ENCODE measurements around the gene TBC1D23.
"Not testable (repeated sequence)": the region's sequence is repeated elsewhere in the genome, so short reads cannot be mapped to it uniquely, and the experiment has no call there.

The TBC1D23 gene

GRCh38 chr3:100234364-100234763 is 26.4 kb upstream of the TBC1D23 start:
- H3K27me3 Mint-ChIP-seq: peaks cover 0 to 8% of the 10 kb centered on the region in 2 donors
- no peak overlapping the region for H3K4me3 Mint-ChIP-seq
- ATAC-seq (replicated peaks) (no peak), DNase-seq (no peak)
- H3K4me1 Mint-ChIP-seq (ENCODE audit: low read depth in 2 of 2): no peaks in the 10 kb centered on the region
- peaks cover 0 to 4% of the 10 kb centered on the region in 2 donors for H3K9me3 Mint-ChIP-seq
- H3K36me3 Mint-ChIP-seq (ENCODE audit: insufficient read depth): no peaks in the 10 kb centered on the region
- no peak overlapping the region for H3K27ac Mint-ChIP-seq

DNA sequence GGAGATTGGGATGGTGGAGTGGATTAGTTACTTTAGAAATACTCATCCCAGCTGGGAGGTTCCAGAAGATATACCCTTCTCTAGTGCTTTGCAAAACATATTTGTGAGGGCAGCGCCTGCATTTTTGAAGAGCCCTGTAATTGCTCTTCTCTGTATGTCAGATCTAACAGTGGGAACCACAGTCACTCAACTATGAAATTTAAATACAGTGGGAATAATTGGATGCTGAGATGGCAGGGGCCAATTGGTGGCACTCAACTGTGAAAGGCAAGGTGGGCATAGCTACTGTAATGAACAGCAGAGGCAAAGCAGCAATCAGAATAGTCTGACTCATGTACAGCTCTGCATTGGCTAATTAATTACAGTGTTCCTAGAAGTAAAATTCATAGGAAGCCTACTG is 22.2 kb upstream of the TBC1D23 start:
- H3K4me3 Mint-ChIP-seq: no peak overlapping the region
- peaks cover 0 to 4% of the 10 kb centered on the region in 2 donors for H3K9me3 Mint-ChIP-seq
- ATAC-seq (replicated peaks): no peak
- H3K36me3 Mint-ChIP-seq (ENCODE audit: insufficient read depth): no peaks in the 10 kb centered on the region
- peaks cover 0 to 6% of the 10 kb centered on the region in 2 donors for H3K27me3 Mint-ChIP-seq
- DNase-seq: no peak
- no peak overlapping the region for H3K27ac Mint-ChIP-seq
- H3K4me1 Mint-ChIP-seq (ENCODE audit: low read depth in 2 of 2): no peaks in the 10 kb centered on the region

- H3K9me3 Mint-ChIP-seq; H3K36me3 Mint-ChIP-seq (ENCODE audit: insufficient read depth); H3K4me3 Mint-ChIP-seq; ATAC-seq (replicated peaks); DNase-seq; H3K27ac Mint-ChIP-seq; H3K4me1 Mint-ChIP-seq (ENCODE audit: low read depth in 2 of 2); H3K27me3 Mint-ChIP-seq: not testable (repeated sequence)
Measured at GRCh38 chr3:100242471-100242870, 18.3 kb upstream of the TBC1D23 start.

GRCh38 chr3:100244264-100244663 is 16.5 kb upstream of the TBC1D23 start:
- no peak for ATAC-seq (replicated peaks)
- H3K9me3 Mint-ChIP-seq: no peaks in the 10 kb centered on the region
- H3K36me3 Mint-ChIP-seq (ENCODE audit: insufficient read depth): no peaks in the 10 kb centered on the region
- no peaks in the 10 kb centered on the region for H3K4me1 Mint-ChIP-seq (ENCODE audit: low read depth in 2 of 2)
- H3K27me3 Mint-ChIP-seq: peaks cover 7 to 13% of the 10 kb centered on the region in 2 donors
- no peak overlapping the region for H3K27ac Mint-ChIP-seq
- no peak for DNase-seq
- no peak overlapping the region for H3K4me3 Mint-ChIP-seq

DNA sequence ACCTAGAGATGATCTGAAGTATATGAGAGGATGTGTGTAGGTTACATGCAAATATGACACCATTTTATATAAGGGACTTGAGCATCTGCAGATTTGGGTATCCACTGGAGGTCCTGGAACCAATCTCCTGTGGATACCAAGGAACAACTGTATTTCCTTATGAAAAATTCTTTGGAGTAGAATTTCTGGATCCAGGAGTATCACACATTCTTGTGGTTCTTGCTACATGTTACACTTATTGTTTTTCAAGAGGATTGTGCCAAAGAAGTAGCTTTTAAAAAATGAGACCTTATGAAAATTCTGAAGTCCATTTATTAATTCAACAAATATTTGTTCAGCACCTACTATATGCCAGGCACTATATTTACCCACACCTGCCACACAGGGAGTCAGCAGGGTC is 15.7 kb upstream of the TBC1D23 start:
- H3K27me3 Mint-ChIP-seq: peaks cover 7 to 19% of the 10 kb centered on the region in 2 donors
- H3K9me3 Mint-ChIP-seq: no peaks in the 10 kb centered on the region

DNA sequence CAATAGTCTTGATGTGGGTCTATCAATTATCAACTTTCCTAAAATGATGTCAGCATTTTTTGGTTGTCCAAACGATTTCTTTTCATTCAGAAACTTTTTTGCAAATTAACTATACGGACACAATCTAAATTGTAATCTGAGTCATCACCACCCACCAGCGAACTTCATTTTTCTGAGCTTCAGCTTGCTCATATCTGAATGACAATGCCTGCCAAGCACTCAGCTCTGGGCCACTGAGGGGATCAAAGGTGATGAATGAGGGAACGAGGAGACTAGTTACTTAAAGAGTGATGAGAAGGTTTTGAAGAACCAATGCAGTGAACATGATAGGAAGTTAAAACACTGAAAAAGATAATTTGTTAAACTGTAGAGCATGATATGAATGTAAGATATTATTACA is 14.9 kb upstream of the TBC1D23 start:
- Mint-ChIP-seq H3K9me3 (no peaks in the 10 kb centered on the region), H3K27me3 (peaks cover 11 to 22% of the 10 kb centered on the region in 2 donors), H3K27ac (no peak overlapping the region), H3K4me1 (ENCODE audit: low read depth in 2 of 2) (no peaks in the 10 kb centered on the region), H3K4me3 (no peak overlapping the region), H3K36me3 (ENCODE audit: insufficient read depth) (no peaks in the 10 kb centered on the region)
- no peak for ATAC-seq (replicated peaks)
- DNase-seq: no peak

More for the DNA sequence above, 15.7 kb upstream of the TBC1D23 start:
- H3K4me3 Mint-ChIP-seq: no peak overlapping the region
- no peak overlapping the region for H3K27ac Mint-ChIP-seq
- no peak for DNase-seq
- no peak for ATAC-seq (replicated peaks)
- H3K36me3 Mint-ChIP-seq (ENCODE audit: insufficient read depth): no peaks in the 10 kb centered on the region
- H3K4me1 Mint-ChIP-seq (ENCODE audit: low read depth in 2 of 2): no peaks in the 10 kb centered on the region

DNA sequence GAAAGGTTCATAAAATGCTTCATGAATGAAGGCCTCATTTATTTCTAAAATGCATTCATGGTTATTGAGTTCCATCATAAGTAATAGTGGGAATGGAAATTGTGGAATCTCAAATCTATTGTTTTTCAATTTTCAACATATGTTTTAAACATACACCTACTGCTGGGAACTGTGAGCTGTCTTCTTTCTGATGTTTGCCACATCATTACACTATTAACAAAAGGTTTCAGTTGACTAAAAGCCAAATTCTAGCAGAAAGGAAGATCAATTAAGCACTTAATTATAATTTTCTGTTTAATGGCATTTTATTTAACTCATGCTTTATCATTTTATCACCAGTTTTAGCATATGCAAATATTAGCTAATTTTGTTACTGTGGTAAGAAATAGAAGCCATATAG is 13.8 kb upstream of the TBC1D23 start:
- H3K4me1 Mint-ChIP-seq (ENCODE audit: low read depth in 2 of 2): no peaks in the 10 kb centered on the region
- no peaks in the 10 kb centered on the region for H3K36me3 Mint-ChIP-seq (ENCODE audit: insufficient read depth)
- no peaks in the 10 kb centered on the region for H3K9me3 Mint-ChIP-seq
- DNase-seq (no peak), ATAC-seq (replicated peaks) (no peak)
- H3K27me3 Mint-ChIP-seq: peaks cover 11 to 21% of the 10 kb centered on the region in 2 donors
- H3K27ac Mint-ChIP-seq: no peak overlapping the region
- H3K4me3 Mint-ChIP-seq: no peak overlapping the region

GRCh38 chr3:100252001-100252400 is 8.8 kb upstream of the TBC1D23 start:
- H3K4me3 Mint-ChIP-seq: no peak overlapping the region
- DNase-seq: no peak

GRCh38 chr3:100254168-100254777 is 6.5 kb upstream of the TBC1D23 start:
- ATAC-seq (replicated peaks) (peak; percentile 49), DNase-seq (peak in 2 of 3 experiments; percentile 9 to 14)
- Mint-ChIP-seq H3K4me1 (ENCODE audit: low read depth in 2 of 2) (no peaks in the 10 kb centered on the region), H3K27ac (no peak overlapping the region), H3K36me3 (ENCODE audit: insufficient read depth) (no peaks in the 10 kb centered on the region), H3K27me3 (peaks cover 4 to 13% of the 10 kb centered on the region in 2 donors), H3K4me3 (no peak overlapping the region), H3K9me3 (no peaks in the 10 kb centered on the region)

More at GRCh38 chr3:100252001-100252400, 8.8 kb upstream of the TBC1D23 start:
- no peaks in the 10 kb centered on the region for H3K36me3 Mint-ChIP-seq (ENCODE audit: insufficient read depth)
- peaks cover 11 to 21% of the 10 kb centered on the region in 2 donors for H3K27me3 Mint-ChIP-seq
- no peak for ATAC-seq (replicated peaks)
- no peaks in the 10 kb centered on the region for H3K9me3 Mint-ChIP-seq
- H3K27ac Mint-ChIP-seq: no peak overlapping the region
- no peaks in the 10 kb centered on the region for H3K4me1 Mint-ChIP-seq (ENCODE audit: low read depth in 2 of 2)

DNA sequence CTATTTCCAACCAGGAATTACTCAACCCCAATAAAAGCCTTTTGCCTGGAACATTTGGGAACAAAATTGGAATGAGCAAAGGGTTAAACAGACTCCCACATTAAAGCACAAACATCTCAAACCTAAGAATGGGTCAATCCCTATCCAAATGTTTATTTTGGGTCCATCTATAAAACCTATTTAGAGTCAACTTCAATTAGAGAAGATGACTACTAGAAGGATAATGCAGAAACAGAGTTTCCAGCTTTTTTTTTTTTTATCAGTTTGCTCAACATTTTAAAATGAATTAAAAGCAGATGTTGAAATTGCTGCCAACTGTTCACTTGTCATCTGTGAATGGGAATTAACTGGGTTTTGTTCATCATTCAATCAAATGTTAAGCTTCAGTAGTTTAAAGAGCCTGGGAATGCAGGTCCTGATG is 4.1 kb upstream of the TBC1D23 start:
- Mint-ChIP-seq H3K27ac (no peak overlapping the region), H3K4me1 (ENCODE audit: low read depth in 2 of 2) (peaks cover 16 to 19% of the 10 kb centered on the region in 2 donors)

GRCh38 chr3:100257586-100257985 is 3.2 kb upstream of the TBC1D23 start:
- H3K27me3 Mint-ChIP-seq: no peaks in the 10 kb centered on the region
- H3K36me3 Mint-ChIP-seq (ENCODE audit: insufficient read depth): peaks cover 7% of the 10 kb centered on the region
- peaks cover 20 to 24% of the 10 kb centered on the region in 2 donors for H3K4me1 Mint-ChIP-seq (ENCODE audit: low read depth in 2 of 2)
- peaks cover 0 to 2% of the 10 kb centered on the region in 2 donors for H3K9me3 Mint-ChIP-seq
- H3K27ac Mint-ChIP-seq: no peak overlapping the region
- ATAC-seq (replicated peaks) (no peak), DNase-seq (no peak)
- H3K4me3 Mint-ChIP-seq: no peak overlapping the region

More for the DNA sequence above, 4.1 kb upstream of the TBC1D23 start:
- ATAC-seq (replicated peaks) (no peak), DNase-seq (no peak)
- H3K27me3 Mint-ChIP-seq: no peaks in the 10 kb centered on the region
- no peak overlapping the region for H3K4me3 Mint-ChIP-seq
- H3K9me3 Mint-ChIP-seq: peaks cover 0 to 2% of the 10 kb centered on the region in 2 donors
- H3K36me3 Mint-ChIP-seq (ENCODE audit: insufficient read depth): peaks cover 7% of the 10 kb centered on the region

DNA sequence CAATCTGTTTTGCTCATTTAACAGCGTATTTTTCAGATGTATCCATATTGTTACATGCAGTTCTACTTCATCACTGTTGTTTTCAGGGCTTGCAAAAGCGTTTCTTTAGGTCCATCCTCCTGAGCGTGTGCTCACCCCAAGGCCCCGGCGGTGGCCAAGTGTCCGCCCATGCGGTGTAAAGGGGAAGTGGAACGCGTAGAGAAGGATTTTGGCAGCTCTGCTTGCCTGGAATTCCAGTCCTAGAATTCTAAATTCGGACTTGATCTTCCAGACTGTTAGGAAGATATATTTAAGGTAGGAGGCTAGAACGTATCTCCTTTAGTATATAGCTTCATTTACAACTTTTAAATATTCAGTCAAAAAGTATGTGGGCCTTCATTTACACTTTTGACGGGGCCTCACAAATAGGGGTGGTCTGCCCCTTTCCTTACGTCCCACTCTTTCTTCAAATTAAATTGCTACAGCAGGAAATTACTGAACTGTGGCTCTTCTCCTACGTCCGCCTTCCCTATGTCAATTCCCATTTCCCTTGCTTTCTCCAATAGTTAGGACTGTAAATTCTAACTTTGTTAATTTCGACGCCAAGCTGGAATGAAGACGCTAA is 609 bp upstream of the TBC1D23 start:
- no peak for ATAC-seq (replicated peaks)
- H3K9me3 Mint-ChIP-seq: peaks cover 0 to 2% of the 10 kb centered on the region in 2 donors
- H3K4me1 Mint-ChIP-seq (ENCODE audit: low read depth in 2 of 2): peaks cover 34 to 48% of the 10 kb centered on the region in 2 donors
- peak overlapping the region; percentile 93 to 97 for H3K27ac Mint-ChIP-seq
- H3K36me3 Mint-ChIP-seq (ENCODE audit: insufficient read depth): peaks cover 13% of the 10 kb centered on the region
- H3K4me3 Mint-ChIP-seq: peak overlapping the region; percentile 84 to 88
- DNase-seq: no peak
- no peaks in the 10 kb centered on the region for H3K27me3 Mint-ChIP-seq

- Mint-ChIP-seq H3K27ac (peak overlapping the region; percentile 93 to 97), H3K36me3 (ENCODE audit: insufficient read depth) (peaks cover 13% of the 10 kb centered on the region), H3K4me1 (ENCODE audit: low read depth in 2 of 2) (peaks cover 34 to 52% of the 10 kb centered on the region in 2 donors), H3K9me3 (peaks cover 0 to 2% of the 10 kb centered on the region in 2 donors), H3K27me3 (no peaks in the 10 kb centered on the region), H3K4me3 (peak overlapping the region; percentile 84 to 88)
- DNase-seq (no peak), ATAC-seq (replicated peaks) (no peak)
Measured at GRCh38 chr3:100261485-100261903, 702 bp downstream of the TBC1D23 start.

DNA sequence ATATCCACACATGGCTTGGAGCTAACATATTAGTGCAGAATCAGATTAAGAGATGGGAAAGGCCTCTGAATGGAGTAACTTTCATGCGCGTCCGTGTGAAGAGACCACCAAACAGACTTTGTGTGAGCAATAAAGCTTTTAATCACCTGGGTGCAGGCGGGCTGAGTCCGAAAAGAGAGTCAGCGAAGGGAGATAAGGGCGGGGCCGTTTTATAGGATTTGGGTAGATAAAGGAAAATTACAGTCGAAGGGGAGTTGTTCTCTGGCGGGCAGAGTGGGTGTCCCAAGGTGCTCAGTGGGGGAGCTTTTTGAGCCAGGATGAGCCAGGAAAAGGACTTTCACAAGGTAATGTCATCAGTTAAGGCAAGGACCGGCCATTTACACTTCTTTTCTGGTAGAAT is 2.1 kb downstream of the TBC1D23 start:
- not testable (repeated sequence) for H3K9me3 Mint-ChIP-seq; ATAC-seq (replicated peaks); H3K4me3 Mint-ChIP-seq; H3K27me3 Mint-ChIP-seq; DNase-seq
- Mint-ChIP-seq H3K27ac (peak overlapping the region in 1 of 2 donors; percentile 13), H3K36me3 (ENCODE audit: insufficient read depth) (peaks cover 13% of the 10 kb centered on the region), H3K4me1 (ENCODE audit: low read depth in 2 of 2) (peaks cover 34 to 52% of the 10 kb centered on the region in 2 donors)

Data from effector memory CD8-positive, alpha-beta T cell (primary cell).